Measurements from ENCODE around the gene FSTL1. TPM values are rescaled to one million over a fixed set of nuclear protein-coding genes. Genes with fewer than 3 reads are reported as not detected.
A peak's percentile ranks its signal among the peaks of the same experiment; 100 is the strongest.

FSTL1 gene
- total RNA-seq, result 95.3 and 136 TPM in 2 replicates

GRCh38 chr3:120450600-120451271 is at the start of gene FSTL1:
TSS of gene FSTL1 (minus strand) at chr3:120450992. CDS start at chr3:120450746, 246 bp downstream.
- DNase-seq (ENCODE audit: low read depth in 2 of 2), result peak in 1 of 2 donors; percentile 70

GRCh38 chr3:120498556-120499346 is 48.0 kb upstream of the FSTL1 start:
- DNase-seq (ENCODE audit: low read depth in 2 of 2), result peak; percentile 35 to 82

GRCh38 chr3:120497818-120498217 is 47.0 kb upstream of the FSTL1 start:
- no peak for DNase-seq (ENCODE audit: low read depth in 2 of 2)

- peak in 1 of 2 donors; percentile 82 for DNase-seq (ENCODE audit: low read depth in 2 of 2)
Measured at GRCh38 chr3:120497336-120497735, 46.5 kb upstream of the FSTL1 start.

- peak in 1 of 2 donors; percentile 34 for DNase-seq (ENCODE audit: low read depth in 2 of 2)
Measured at GRCh38 chr3:120496278-120497002, 45.6 kb upstream of the FSTL1 start.

GRCh38 chr3:120495809-120496208 is 45.0 kb upstream of the FSTL1 start:
- DNase-seq (ENCODE audit: low read depth in 2 of 2), result no peak

- DNase-seq (ENCODE audit: low read depth in 2 of 2), result no peak
Measured at GRCh38 chr3:120492103-120492502, 41.3 kb upstream of the FSTL1 start.

GRCh38 chr3:120489421-120489820 is 38.6 kb upstream of the FSTL1 start:
- no peak for DNase-seq (ENCODE audit: low read depth in 2 of 2)

GRCh38 chr3:120488296-120488695 is 37.5 kb upstream of the FSTL1 start:
- DNase-seq (ENCODE audit: low read depth in 2 of 2), result no peak

- DNase-seq (ENCODE audit: low read depth in 2 of 2), result no peak
Measured at GRCh38 chr3:120487191-120487650, 36.4 kb upstream of the FSTL1 start.

GRCh38 chr3:120481081-120481480 is 30.3 kb upstream of the FSTL1 start:
- no peak for DNase-seq (ENCODE audit: low read depth in 2 of 2)

GRCh38 chr3:120477781-120478180 is 27.0 kb upstream of the FSTL1 start:
- DNase-seq (ENCODE audit: low read depth in 2 of 2), result no peak

GRCh38 chr3:120475722-120476377 is 25.1 kb upstream of the FSTL1 start:
- DNase-seq (ENCODE audit: low read depth in 2 of 2), result no peak

GRCh38 chr3:120473896-120474675 is 23.3 kb upstream of the FSTL1 start:
- DNase-seq (ENCODE audit: low read depth in 2 of 2), result no peak

- DNase-seq (ENCODE audit: low read depth in 2 of 2), result no peak
Measured at GRCh38 chr3:120473389-120473788, 22.6 kb upstream of the FSTL1 start.

GRCh38 chr3:120472121-120472844 is 21.5 kb upstream of the FSTL1 start:
- DNase-seq (ENCODE audit: low read depth in 2 of 2), result no peak

- no peak for DNase-seq (ENCODE audit: low read depth in 2 of 2)
Measured at GRCh38 chr3:120471643-120472042, 20.9 kb upstream of the FSTL1 start.

- DNase-seq (ENCODE audit: low read depth in 2 of 2), result no peak
Measured at GRCh38 chr3:120470870-120471269, 20.1 kb upstream of the FSTL1 start.

GRCh38 chr3:120469882-120470301 is 19.1 kb upstream of the FSTL1 start:
- DNase-seq (ENCODE audit: low read depth in 2 of 2), result no peak

- no peak for DNase-seq (ENCODE audit: low read depth in 2 of 2)
Measured at GRCh38 chr3:120469440-120469839, 18.6 kb upstream of the FSTL1 start.

All from dermis microvascular lymphatic vessel endothelial cell (primary cell).